GM23248 (cell line): ENCODE measurements around the gene TSPAN6.

Experiments used
- EZH2 ChIP-seq: fragments of 200-600 bp; sonication (generic); IDR thresholded peaks from 2 replicates; pipeline ENCODE4 v1.6.1; 2018; ENCODE audit warnings: antibody characterized with exemption, mild to moderate bottlenecking; ENCODE audit not compliant: insufficient read depth, poor library complexity, severe bottlenecking
- EZH2phosphoT487 ChIP-seq: fragments of 200-600 bp; sonication (generic); IDR thresholded peaks from 2 replicates; pipeline ENCODE4 v1.6.1; 2018; ENCODE audit warnings: antibody characterized with exemption, moderate library complexity, mild to moderate bottlenecking, low read depth; ENCODE audit not compliant: insufficient read depth

DNA sequence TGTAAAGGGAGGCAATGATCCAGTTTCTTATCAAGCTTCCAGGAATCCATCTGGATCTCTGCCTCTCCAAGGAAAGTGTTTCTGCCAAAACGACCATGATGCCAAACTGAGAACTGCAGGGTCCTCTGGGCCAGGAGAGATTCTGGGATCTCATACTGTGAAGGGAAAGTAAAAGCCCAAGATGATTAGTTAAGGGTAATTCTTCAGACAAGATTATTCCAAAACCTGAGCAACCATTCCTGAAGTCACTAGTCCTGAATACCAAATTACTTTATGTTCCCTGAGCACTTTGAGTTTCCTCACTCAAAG lies 49.3 kb upstream of the TSPAN6 start:
- TF ChIP-seq EZH2phosphoT487, result no peak
- no peak for TF ChIP-seq EZH2
